Choroid plexus epithelial cell (primary cell): Measurements from ENCODE around the gene PTPN2.

ENCODE experiments used
- DNase-seq: peaks from one replicate; pipeline ENCODE4 v3.0.0-alpha.2; 2010; ENCODE audit warnings: low read depth
- H3K4me3 ChIP-seq: 2 replicates; pipeline ENCODE4 v1.5.1; 2011; ENCODE audit warnings: low read depth, mild to moderate bottlenecking, control low read depth, low read length, moderate library complexity
- TF ChIP-seq, protein P1 (sequence below): conservative IDR thresholded peaks from 2 replicates; pipeline ENCODE4 v1.5.1; 2011; ENCODE audit warnings: low read depth, mild to moderate bottlenecking, control low read depth, inconsistent platforms, low read length, moderate library complexity

The PTPN2 gene

DNA sequence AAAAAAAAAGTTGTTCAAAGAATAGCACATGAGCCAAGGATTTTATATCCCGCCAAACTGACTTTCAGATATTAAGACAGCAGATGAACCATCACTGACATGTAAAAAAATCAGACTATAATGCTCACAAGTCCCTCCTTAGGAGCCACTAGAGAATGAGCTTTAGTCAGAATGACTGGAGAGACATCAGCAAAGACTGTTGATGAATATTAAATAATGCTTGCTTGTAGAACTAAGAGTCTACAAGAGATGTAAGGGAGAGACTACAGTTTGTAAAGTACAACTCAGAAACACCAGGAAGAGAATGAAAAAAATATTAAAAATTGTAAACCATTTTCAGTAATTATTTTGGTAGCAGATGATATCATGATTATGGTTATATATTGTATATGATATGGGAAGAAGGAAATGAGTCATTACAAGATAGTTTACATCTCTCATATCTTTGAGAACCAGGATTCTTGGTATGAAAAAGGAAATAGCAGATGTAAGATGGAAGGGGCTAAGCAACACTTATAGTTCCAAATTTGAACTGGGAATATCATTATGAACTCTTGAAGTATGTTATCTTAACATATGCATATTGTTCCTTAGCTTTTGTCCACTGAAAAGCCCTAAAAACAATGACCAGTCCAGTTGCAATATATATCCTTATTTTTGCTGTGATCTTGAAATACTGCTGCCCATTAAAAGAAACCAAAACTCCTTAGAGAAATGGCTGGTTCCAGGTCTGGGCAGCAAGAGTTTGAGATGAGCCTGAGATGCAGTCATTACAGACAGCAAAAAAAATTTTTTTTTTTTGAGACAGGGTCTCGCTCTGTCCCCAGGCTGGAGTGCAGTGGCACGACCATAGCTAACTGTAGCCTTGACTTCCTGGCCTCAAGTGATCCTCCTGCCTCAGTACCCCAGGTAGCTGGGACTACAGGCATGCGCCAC is 55.7 kb downstream of the PTPN2 start:
- TF ChIP-seq, protein P1, sequence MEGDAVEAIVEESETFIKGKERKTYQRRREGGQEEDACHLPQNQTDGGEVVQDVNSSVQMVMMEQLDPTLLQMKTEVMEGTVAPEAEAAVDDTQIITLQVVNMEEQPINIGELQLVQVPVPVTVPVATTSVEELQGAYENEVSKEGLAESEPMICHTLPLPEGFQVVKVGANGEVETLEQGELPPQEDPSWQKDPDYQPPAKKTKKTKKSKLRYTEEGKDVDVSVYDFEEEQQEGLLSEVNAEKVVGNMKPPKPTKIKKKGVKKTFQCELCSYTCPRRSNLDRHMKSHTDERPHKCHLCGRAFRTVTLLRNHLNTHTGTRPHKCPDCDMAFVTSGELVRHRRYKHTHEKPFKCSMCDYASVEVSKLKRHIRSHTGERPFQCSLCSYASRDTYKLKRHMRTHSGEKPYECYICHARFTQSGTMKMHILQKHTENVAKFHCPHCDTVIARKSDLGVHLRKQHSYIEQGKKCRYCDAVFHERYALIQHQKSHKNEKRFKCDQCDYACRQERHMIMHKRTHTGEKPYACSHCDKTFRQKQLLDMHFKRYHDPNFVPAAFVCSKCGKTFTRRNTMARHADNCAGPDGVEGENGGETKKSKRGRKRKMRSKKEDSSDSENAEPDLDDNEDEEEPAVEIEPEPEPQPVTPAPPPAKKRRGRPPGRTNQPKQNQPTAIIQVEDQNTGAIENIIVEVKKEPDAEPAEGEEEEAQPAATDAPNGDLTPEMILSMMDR = no peak
- no peak for DNase-seq
- H3K4me3 ChIP-seq = no peak overlapping the region

DNA sequence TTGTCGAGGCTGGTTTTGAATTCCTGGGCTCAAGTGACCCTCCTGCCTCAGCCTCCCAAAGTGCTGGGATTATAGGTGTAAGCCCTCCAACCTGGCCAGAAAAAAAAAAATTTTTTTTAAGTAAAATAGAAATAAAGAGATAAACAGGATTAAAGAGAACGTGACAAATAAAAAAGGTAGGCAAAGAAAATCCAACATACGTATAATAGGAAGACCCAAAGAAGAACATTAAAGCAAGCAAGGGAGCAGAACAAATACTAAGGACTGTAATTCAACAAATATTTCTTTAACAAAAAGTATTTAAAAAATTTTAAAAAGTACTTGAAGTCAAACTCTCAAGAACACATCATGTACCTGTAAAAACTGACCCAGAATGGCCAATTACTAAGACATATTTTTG is 56.4 kb downstream of the PTPN2 start:
- no peak overlapping the region for H3K4me3 ChIP-seq
- TF ChIP-seq, protein P1 = no peak
- DNase-seq = no peak

DNA sequence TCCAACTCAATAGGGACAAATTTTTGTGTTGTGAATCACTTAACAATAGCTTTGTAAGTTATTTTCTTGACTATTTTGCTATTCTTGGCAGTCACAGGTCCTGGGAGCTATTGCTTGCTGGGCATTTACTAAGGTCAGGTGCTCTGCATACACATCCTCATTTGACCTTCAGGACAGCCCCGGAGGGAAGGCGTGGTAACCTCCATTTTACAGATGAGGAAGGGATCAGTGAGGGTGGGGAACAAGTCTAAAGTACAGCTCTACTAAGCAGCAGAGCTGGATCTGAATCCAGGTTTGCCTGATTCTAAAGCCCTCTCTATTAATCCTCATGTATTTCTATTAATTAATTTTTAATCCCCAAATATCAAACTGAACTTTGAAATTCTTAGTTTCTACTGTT is 58.8 kb downstream of the PTPN2 start:
- H3K4me3 ChIP-seq = no peak overlapping the region
- no peak for DNase-seq
- TF ChIP-seq, protein P1 = no peak

DNA sequence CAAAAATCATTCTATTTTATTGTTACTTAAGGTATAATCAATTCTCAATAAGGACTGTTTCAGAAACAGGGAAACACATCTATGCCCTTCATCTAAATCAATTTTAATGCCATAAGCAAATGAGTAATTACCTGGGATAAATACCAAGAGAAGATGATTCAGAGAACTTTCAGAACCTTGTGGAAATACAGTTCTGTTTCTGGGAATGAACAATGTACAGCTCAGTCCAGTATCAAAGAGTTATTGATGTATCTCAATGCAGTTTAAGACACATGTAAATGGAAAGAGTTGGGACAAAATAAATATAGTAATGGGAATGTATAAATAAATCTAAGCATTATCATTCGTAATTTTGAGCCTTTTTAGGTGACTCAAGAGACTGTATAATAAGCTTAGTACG is 60.1 kb downstream of the PTPN2 start:
- DNase-seq = no peak
- TF ChIP-seq, protein P1 = no peak
- no peak overlapping the region for H3K4me3 ChIP-seq

DNA sequence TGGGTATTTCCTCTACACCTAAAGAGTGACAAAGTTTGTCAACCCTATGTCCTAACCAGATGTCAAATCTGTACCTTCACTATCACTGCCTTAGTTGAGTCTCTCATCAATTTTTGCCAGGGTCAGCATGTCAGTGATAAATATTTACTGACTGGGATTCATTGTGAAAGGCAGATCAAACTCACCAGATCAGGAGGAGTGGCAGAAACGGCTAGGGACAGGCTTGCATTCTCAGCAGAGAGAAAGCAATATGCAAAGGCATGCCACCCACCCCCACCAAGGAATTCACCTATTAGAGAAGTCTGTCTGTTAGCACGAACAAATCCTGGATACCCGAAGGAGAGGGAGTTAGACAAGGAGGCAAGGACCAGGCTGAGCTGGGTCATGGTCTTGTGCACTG is 62.6 kb downstream of the PTPN2 start:
- TF ChIP-seq, protein P1 = no peak
- H3K4me3 ChIP-seq = no peak overlapping the region
- no peak for DNase-seq

DNA sequence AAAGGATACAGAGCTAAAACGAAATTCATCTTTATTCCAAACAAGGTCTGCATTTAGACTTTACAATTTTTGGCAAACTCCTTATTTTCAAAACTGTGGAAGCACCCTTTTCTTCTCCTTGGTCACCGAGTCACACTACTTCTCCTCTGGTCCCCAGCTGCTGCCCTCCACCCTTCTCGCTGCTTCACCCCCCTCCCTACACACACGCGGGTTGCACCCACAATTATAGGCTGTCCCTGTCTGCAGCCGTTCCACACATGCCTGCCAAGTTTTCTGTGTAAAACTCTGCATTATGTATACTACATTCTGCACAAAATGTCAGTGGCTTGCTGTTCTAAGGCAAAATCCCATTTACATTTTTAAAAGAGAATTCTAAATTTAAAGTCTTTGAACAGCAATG is 63.5 kb downstream of the PTPN2 start:
- H3K4me3 ChIP-seq = no peak overlapping the region
- TF ChIP-seq, protein P1 = no peak
- no peak for DNase-seq

DNA sequence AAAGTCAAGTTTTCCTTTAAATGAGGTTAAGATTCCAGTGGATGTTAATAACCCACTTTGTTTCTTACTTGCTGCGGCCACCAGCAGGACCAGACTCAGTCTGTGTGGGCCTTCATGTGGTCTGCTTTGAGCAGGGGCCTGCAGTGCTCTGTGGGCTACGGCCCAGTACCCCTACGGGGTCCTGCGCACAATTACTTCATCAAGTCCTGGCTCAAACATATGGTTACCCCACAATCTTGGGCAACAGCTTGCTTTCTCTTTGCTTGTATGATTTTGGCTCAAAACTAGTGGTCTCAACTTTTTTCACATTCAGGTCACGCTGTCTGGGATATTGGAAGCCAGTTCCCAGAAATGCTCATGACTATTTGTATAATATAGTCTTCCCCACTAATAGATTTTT is 64.2 kb downstream of the PTPN2 start:
- TF ChIP-seq, protein P1 = no peak
- H3K4me3 ChIP-seq = no peak overlapping the region

More for the DNA sequence above, 64.2 kb downstream of the PTPN2 start:
- DNase-seq = no peak
